Tibial artery (tissue), 4 donors: ENCODE data around the gene ZNF492.

Source experiments
- DNase-seq, 2 donors: peaks; one replicate each; pipeline ENCODE4 v3.0.0-alpha.2; 2019
- H3K27ac ChIP-seq, 2 donors: fragments of 200-600 bp; sonication (generic) in 1 of 2; 1 replicate in 1 of 2; 2 replicates in 1 of 2; pipeline ENCODE4 v1.5.1; 2018 to 2019; ENCODE audit warnings: mild to moderate bottlenecking in 1 of 2
- H3K27me3 ChIP-seq, 2 donors: fragments of 200-600 bp; sonication (generic) in 1 of 2; one replicate each; pipeline versions ENCODE4 v1.5.1 to v1.6.0; 2016 to 2019
- H3K36me3 ChIP-seq, 3 donors: fragments of 200-600 bp; sonication (generic) in 2 of 3; one replicate each; pipeline ENCODE4 v1.5.1; 2016 to 2019; ENCODE audit warnings: mild to moderate bottlenecking in 2 of 3
- H3K4me1 ChIP-seq, 4 donors: fragments of 200-600 bp; sonication (generic) in 2 of 4; 1 replicate in 3 of 4; 2 replicates in 1 of 4; pipeline ENCODE4 v1.5.1; 2016 to 2019
- H3K4me3 ChIP-seq, 2 donors: fragments of 200-600 bp; sonication (generic) in 1 of 2; 1 replicate in 1 of 2; 2 replicates in 1 of 2; pipeline ENCODE4 v1.5.1; 2018 to 2019; ENCODE audit warnings: mild to moderate bottlenecking in 2 of 2
- H3K9me3 ChIP-seq, 3 donors: fragments of 200-600 bp; sonication (generic) in 1 of 3; one replicate each; pipeline ENCODE4 v1.5.1; 2016 to 2019
- CTCF ChIP-seq, 2 experiments: fragments of 200-600 bp in 1 of 2; fragments of 450-650 bp in 1 of 2; IDR thresholded peaks; one replicate each; pipeline ENCODE4 v1.5.1; 2017 to 2019; ENCODE audit warnings: antibody characterized with exemption in 2 of 2, mild to moderate bottlenecking in 1 of 2, moderate library complexity in 1 of 2
- intact Hi-C: fragments of 100-400 bp; cut with DNase I; formaldehyde crosslinking; loops from one replicate; pipeline ENCODE4 v1.15.0; 2023; ENCODE audit warnings: low total_unique reads

The ZNF492 gene

DNA sequence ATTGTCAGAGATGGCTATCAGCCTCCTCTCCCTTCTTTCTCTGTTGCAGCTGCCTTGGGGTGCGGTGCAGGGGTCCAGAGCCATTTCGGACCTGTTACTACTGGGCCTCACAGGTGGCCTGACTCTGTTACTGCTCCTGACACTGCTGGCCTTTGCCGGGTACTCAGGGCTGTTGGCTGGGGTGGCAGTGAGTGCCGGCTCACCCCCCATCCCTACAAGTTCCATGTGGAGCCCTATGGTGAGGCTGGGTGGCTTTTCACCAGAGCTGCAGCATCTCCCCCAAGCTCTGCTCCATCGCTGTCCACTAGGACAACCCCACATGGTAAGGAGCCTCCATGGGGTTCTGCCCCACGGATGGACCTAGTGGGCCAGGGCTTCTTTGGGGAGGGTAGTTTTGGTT lies 13.7 kb upstream of the ZNF492 start:
- intact Hi-C loops = no loop called here
- Histone ChIP-seq H3K27me3 (peaks cover 0 to 39% of the 10 kb centered on the region in 2 donors), H3K9me3 (no peaks in the 10 kb centered on the region), H3K4me1 (peaks cover 0 to 13% (median 4%) of the 10 kb centered on the region in 4 donors), H3K27ac (no peak overlapping the region), H3K36me3 (no peaks in the 10 kb centered on the region), H3K4me3 (no peak overlapping the region)
- DNase-seq = no peak
- no peak for TF ChIP-seq CTCF (IDR thresholded peaks at IDR 0.05)

- no peak overlapping the region for H3K27ac ChIP-seq
- H3K9me3 ChIP-seq = no peaks in the 10 kb centered on the region
- DNase-seq = no peak
- no peaks in the 10 kb centered on the region for H3K36me3 ChIP-seq
- H3K4me1 ChIP-seq = peaks cover 0 to 13% (median 4%) of the 10 kb centered on the region in 4 donors
- intact Hi-C loops = no loop called here
- H3K4me3 ChIP-seq = no peak overlapping the region
- H3K27me3 ChIP-seq = peaks cover 0 to 39% of the 10 kb centered on the region in 2 donors
- no peak for TF ChIP-seq CTCF (IDR thresholded peaks at IDR 0.05)
These were observed 13.2 kb upstream of the ZNF492 start for GRCh38 chr19:22620912-22621311.

- intact Hi-C loops = no loop called here
- Histone ChIP-seq H3K27ac (no peak overlapping the region), H3K36me3 (no peaks in the 10 kb centered on the region), H3K4me1 (peaks cover 0 to 13% (median 4%) of the 10 kb centered on the region in 4 donors), H3K27me3 (peaks cover 0 to 34% of the 10 kb centered on the region in 2 donors), H3K9me3 (no peaks in the 10 kb centered on the region), H3K4me3 (no peak overlapping the region)
- peak in 1 of 2 donors; percentile 11 for DNase-seq
- TF ChIP-seq CTCF (IDR thresholded peaks at IDR 0.05) = no peak
These were observed 12.1 kb upstream of the ZNF492 start for GRCh38 chr19:22622020-22622419.

- H3K27me3 ChIP-seq = peaks cover 0 to 30% of the 10 kb centered on the region in 2 donors
These were observed 11.0 kb upstream of the ZNF492 start for GRCh38 chr19:22622901-22623840.

GRCh38 chr19:22623841-22624221 lies 10.3 kb upstream of the ZNF492 start:
- Histone ChIP-seq H3K36me3 (no peaks in the 10 kb centered on the region), H3K4me1 (peaks cover 0 to 9% (median 4%) of the 10 kb centered on the region in 4 donors), H3K27ac (no peak overlapping the region), H3K27me3 (peaks cover 0 to 30% of the 10 kb centered on the region in 2 donors), H3K9me3 (no peaks in the 10 kb centered on the region), H3K4me3 (no peak overlapping the region)
- intact Hi-C loops = no loop called here
- no peak for DNase-seq
- no peak for TF ChIP-seq CTCF (IDR thresholded peaks at IDR 0.05)

More at GRCh38 chr19:22622901-22623840, 11.0 kb upstream of the ZNF492 start:
- no peaks in the 10 kb centered on the region for H3K9me3 ChIP-seq
- DNase-seq = no peak
- no peak for TF ChIP-seq CTCF (IDR thresholded peaks at IDR 0.05)
- peaks cover 0 to 9% (median 4%) of the 10 kb centered on the region in 4 donors for H3K4me1 ChIP-seq
- H3K36me3 ChIP-seq = no peaks in the 10 kb centered on the region
- intact Hi-C loops = no loop called here
- H3K4me3 ChIP-seq = peak overlapping the region; percentile 31 to 43
- no peak overlapping the region for H3K27ac ChIP-seq
